ENCODE data around the gene EEF1A1. TPM values are rescaled to one million over a fixed set of nuclear protein-coding genes. Genes with fewer than 3 reads are reported as not detected.
"Not testable (repeated sequence)": the region's sequence is repeated elsewhere in the genome, so short reads cannot be mapped to it uniquely, and the experiment has no call there.

The EEF1A1 gene
- total RNA-seq, 2 experiments from 2014 or later: 9,928 to 10,412 TPM

GRCh38 chr6:73518982-73519881 lies 1.6 kb downstream of the EEF1A1 start:
- DNase-seq, H3K9me3 Mint-ChIP-seq: not testable (repeated sequence)
- H3K4me1 Mint-ChIP-seq: peaks cover 56% of the 10 kb centered on the region
- H3K27ac Mint-ChIP-seq: peak overlapping the region; percentile 98
- H3K36me3 Mint-ChIP-seq: peaks cover 76% of the 10 kb centered on the region
- H3K4me3 Mint-ChIP-seq: peak overlapping the region; percentile 98
- peaks cover 59% of the 10 kb centered on the region for H3K27me3 Mint-ChIP-seq

- H3K4me1 Mint-ChIP-seq: peaks cover 55% of the 10 kb centered on the region
These were observed 2.5 kb downstream of the EEF1A1 start for GRCh38 chr6:73518100-73518981.

GRCh38 chr6:73516514-73517489 lies 4.0 kb downstream of the EEF1A1 start:
- H3K4me1 Mint-ChIP-seq: peaks cover 50% of the 10 kb centered on the region

More at GRCh38 chr6:73518100-73518981, 2.5 kb downstream of the EEF1A1 start:
- peak overlapping the region; percentile 98 for H3K27ac Mint-ChIP-seq
- DNase-seq, H3K9me3 Mint-ChIP-seq: not testable (repeated sequence)
- peaks cover 76% of the 10 kb centered on the region for H3K36me3 Mint-ChIP-seq
- peak overlapping the region; percentile 98 for H3K4me3 Mint-ChIP-seq
- H3K27me3 Mint-ChIP-seq: peaks cover 61% of the 10 kb centered on the region

GRCh38 chr6:73515204-73515655 lies 5.6 kb downstream of the EEF1A1 start:
- Mint-ChIP-seq H3K27me3 (peaks cover 52% of the 10 kb centered on the region), H3K4me1 (peaks cover 44% of the 10 kb centered on the region), H3K9me3 (peaks cover 7% of the 10 kb centered on the region), H3K27ac (peak overlapping the region; percentile 98), H3K36me3 (peaks cover 60% of the 10 kb centered on the region), H3K4me3 (peak overlapping the region; percentile 98)
- peak; percentile 39 for DNase-seq

More at GRCh38 chr6:73516514-73517489, 4.0 kb downstream of the EEF1A1 start:
- Mint-ChIP-seq H3K9me3 (peaks cover 9% of the 10 kb centered on the region), H3K27me3 (peaks cover 61% of the 10 kb centered on the region), H3K36me3 (peaks cover 71% of the 10 kb centered on the region), H3K27ac (peak overlapping the region; percentile 98), H3K4me3 (peak overlapping the region; percentile 98)
- DNase-seq: no peak

- Mint-ChIP-seq H3K27me3 (peaks cover 47% of the 10 kb centered on the region), H3K4me1 (peaks cover 41% of the 10 kb centered on the region), H3K27ac (peak overlapping the region; percentile 98), H3K9me3 (peaks cover 3% of the 10 kb centered on the region), H3K4me3 (peak overlapping the region; percentile 98), H3K36me3 (peaks cover 55% of the 10 kb centered on the region)
- no peak for DNase-seq
These were observed 6.1 kb downstream of the EEF1A1 start for GRCh38 chr6:73514746-73515110.

- Mint-ChIP-seq H3K4me3 (no peak overlapping the region), H3K36me3 (peaks cover 42% of the 10 kb centered on the region), H3K27me3 (peaks cover 36% of the 10 kb centered on the region), H3K4me1 (peaks cover 40% of the 10 kb centered on the region), H3K27ac (peak overlapping the region; percentile 98), H3K9me3 (no peaks in the 10 kb centered on the region)
- no peak for DNase-seq
These were observed 7.4 kb downstream of the EEF1A1 start for GRCh38 chr6:73513496-73513854.

GRCh38 chr6:73511796-73512195 lies 9.0 kb downstream of the EEF1A1 start:
- Mint-ChIP-seq H3K4me3 (no peak overlapping the region), H3K27me3 (peaks cover 26% of the 10 kb centered on the region), H3K4me1 (peaks cover 30% of the 10 kb centered on the region), H3K36me3 (peaks cover 27% of the 10 kb centered on the region), H3K27ac (no peak overlapping the region), H3K9me3 (no peaks in the 10 kb centered on the region)
- DNase-seq: no peak

- Mint-ChIP-seq H3K36me3 (peaks cover 15% of the 10 kb centered on the region), H3K9me3 (peaks cover 1% of the 10 kb centered on the region), H3K4me3 (no peak overlapping the region), H3K4me1 (peaks cover 11% of the 10 kb centered on the region), H3K27me3 (peaks cover 8% of the 10 kb centered on the region), H3K27ac (no peak overlapping the region)
- no peak for DNase-seq
These were observed 11.0 kb downstream of the EEF1A1 start for GRCh38 chr6:73509851-73510250.

GRCh38 chr6:73508776-73509175 lies 12.1 kb downstream of the EEF1A1 start:
- DNase-seq: no peak
- H3K4me1 Mint-ChIP-seq: peaks cover 7% of the 10 kb centered on the region
- no peak overlapping the region for H3K4me3 Mint-ChIP-seq
- peaks cover 1% of the 10 kb centered on the region for H3K9me3 Mint-ChIP-seq
- H3K36me3 Mint-ChIP-seq: peaks cover 22% of the 10 kb centered on the region
- H3K27ac Mint-ChIP-seq: no peak overlapping the region
- H3K27me3 Mint-ChIP-seq: no peaks in the 10 kb centered on the region

- H3K4me3 Mint-ChIP-seq: no peak overlapping the region
- H3K36me3 Mint-ChIP-seq: peaks cover 22% of the 10 kb centered on the region
- DNase-seq: no peak
- H3K27ac Mint-ChIP-seq: no peak overlapping the region
- no peaks in the 10 kb centered on the region for H3K27me3 Mint-ChIP-seq
- H3K4me1 Mint-ChIP-seq: peaks cover 7% of the 10 kb centered on the region
- H3K9me3 Mint-ChIP-seq: peaks cover 1% of the 10 kb centered on the region
These were observed 14.6 kb downstream of the EEF1A1 start for GRCh38 chr6:73506246-73506645.

- H3K27me3 Mint-ChIP-seq, H3K27ac Mint-ChIP-seq, H3K4me3 Mint-ChIP-seq, DNase-seq, H3K4me1 Mint-ChIP-seq, H3K9me3 Mint-ChIP-seq: not testable (repeated sequence)
- H3K36me3 Mint-ChIP-seq: peaks cover 22% of the 10 kb centered on the region
These were observed 15.1 kb downstream of the EEF1A1 start for GRCh38 chr6:73505705-73506104.

- H3K36me3 Mint-ChIP-seq: peaks cover 24% of the 10 kb centered on the region
- no peak for DNase-seq
These were observed 15.7 kb downstream of the EEF1A1 start for GRCh38 chr6:73505142-73505541.

GRCh38 chr6:73504160-73504559 lies 16.7 kb downstream of the EEF1A1 start:
- Mint-ChIP-seq H3K9me3 (peaks cover 1% of the 10 kb centered on the region), H3K27ac (no peak overlapping the region), H3K36me3 (peaks cover 24% of the 10 kb centered on the region)

More at GRCh38 chr6:73505142-73505541, 15.7 kb downstream of the EEF1A1 start:
- Mint-ChIP-seq H3K27me3 (no peaks in the 10 kb centered on the region), H3K9me3 (peaks cover 1% of the 10 kb centered on the region), H3K4me1 (peaks cover 5% of the 10 kb centered on the region), H3K4me3 (no peak overlapping the region), H3K27ac (no peak overlapping the region)

More at GRCh38 chr6:73504160-73504559, 16.7 kb downstream of the EEF1A1 start:
- no peaks in the 10 kb centered on the region for H3K4me1 Mint-ChIP-seq
- H3K27me3 Mint-ChIP-seq: no peaks in the 10 kb centered on the region
- no peak for DNase-seq
- no peak overlapping the region for H3K4me3 Mint-ChIP-seq

Data from activated naive CD8-positive, alpha-beta T cell treated with anti-CD3 and anti-CD28 coated beads for 36 hours (primary cell).